ENCODE results near the gene AMDHD2.

- no peak for TF ChIP-seq YY1 (IDR thresholded peaks at IDR 0.05; ENCODE audit: insufficient read depth, insufficient read length)
- no peak for TF ChIP-seq ZNF274 (IDR thresholded peaks at IDR 0.05; ENCODE audit: low read depth, low read length)
- TF ChIP-seq SUZ12 (IDR thresholded peaks at IDR 0.05; ENCODE audit: extremely low read depth, insufficient read depth, insufficient read length): no peak
Measured at GRCh38 chr16:2520784-2521531, 787 bp downstream of the AMDHD2 start.
